K562 (cell line): Measurements from ENCODE around the gene HOXC4. TPM values are rescaled to one million over a fixed set of nuclear protein-coding genes. Genes with fewer than 3 reads are reported as not detected.

ENCODE experiments used
- CBX3 ChIP-seq, 2 experiments: IDR thresholded peaks; 1 replicate in 1 of 2; 2 replicates in 1 of 2; pipeline ENCODE4 v1.6.1; 2012; ENCODE audit warnings: inconsistent platforms in 2 of 2, low read length in 2 of 2, borderline replicate concordance in 1 of 2, control low read depth in 1 of 2
- FOXM1 ChIP-seq, 2 experiments: fragments of 450-650 bp in 1 of 2; sonication (generic) in 1 of 2; formaldehyde crosslinking in 1 of 2; IDR thresholded peaks; 2 replicates each; pipeline versions ENCODE4 v1.6.1 to v1.9.0; 2017 to 2022; ENCODE audit warnings: low read depth in 2 of 2, mild to moderate bottlenecking in 2 of 2, missing genetic modification reagents in 1 of 2, moderate library complexity in 1 of 2
- KHSRP ChIP-seq: fragments of 450-650 bp; IDR thresholded peaks from 2 replicates; pipeline ENCODE4 v1.6.1; 2017
- MAX ChIP-seq: sonication (generic); formaldehyde crosslinking; IDR thresholded peaks from 2 replicates; pipeline ENCODE4 v1.9.0; 2022; ENCODE audit warnings: mild to moderate bottlenecking, missing genetic modification reagents
- PKNOX1 ChIP-seq: fragments of 450-650 bp; IDR thresholded peaks from 2 replicates; pipeline ENCODE4 v1.6.1; 2016
- POLR3G ChIP-seq: IDR thresholded peaks from 2 replicates; pipeline ENCODE4 v1.6.1; 2011; ENCODE audit not compliant: insufficient read length, insufficient replicate concordance; ENCODE audit errors: extremely low read depth
- SRF ChIP-seq, 2 experiments: fragments of 250-450, 450-650 bp in 1 of 2; sonication (Bioruptor Pico) in 1 of 2; sonication (generic) in 1 of 2; formaldehyde crosslinking; IDR thresholded peaks; 2 replicates each; pipeline versions ENCODE4 v1.5.0 to v1.5.1; 2020 to 2022; ENCODE audit warnings: mild to moderate bottlenecking in 1 of 2, missing genetic modification reagents in 1 of 2
- TCFL5 ChIP-seq: fragments of 250-450 bp; sonication (Bioruptor Pico); conservative IDR thresholded peaks from 2 replicates; pipeline ENCODE4 v1.6.1; 2021; ENCODE audit warnings: mild to moderate bottlenecking, moderate library complexity, matching md5 sums
- UBTF ChIP-seq, 2 experiments: IDR thresholded peaks; 2 replicates each; pipeline ENCODE4 v1.6.1; 2012; ENCODE audit warnings: improper control_type of control experiment in 2 of 2, low read depth in 2 of 2, low read length in 2 of 2, borderline replicate concordance in 1 of 2
- ZNF785 ChIP-seq: fragments of 250-450 bp; sonication (Bioruptor Pico); IDR thresholded peaks from 2 replicates; pipeline ENCODE4 v1.4.0; 2020; ENCODE audit warnings: mild to moderate bottlenecking
- ZNF830 ChIP-seq: fragments of 250-450 bp; sonication (Bioruptor Pico); IDR thresholded peaks from 2 replicates; pipeline ENCODE4 v1.5.0; 2021; ENCODE audit warnings: mild to moderate bottlenecking
- polyA plus RNA-seq, 8 experiments: library from polyadenylated mRNA; depleted of rRNA in 4 of 8; stranded (reverse) in 5 of 8; unstranded in 3 of 8; fragments of >200 nt; fragmentation: Nextera tagmentation in 2 of 8; fragmentation: Illumina TruSeq in 1 of 8; extraction: Ambion mirVana in 2 of 8; extraction: Trizol in 1 of 8; gene quantifications; 2 replicates each; pipeline versions ENCODE4 v1.2.1 to v1.2.3, GENCODE V29; 2011 to 2014; ENCODE audit warnings: inconsistent platforms in 1 of 8, missing spikeins in 1 of 8
- total RNA-seq, 7 experiments: library from RNA; depleted of rRNA in 6 of 7; stranded (reverse); fragments of >200 nt in 6 of 7; fragmentation: Illumina TruSeq in 2 of 7; extraction: Trizol in 2 of 7; gene quantifications; 2 replicates each; pipeline versions ENCODE4 v1.2.1 to v1.2.3, GENCODE V29; 2011 to 2021; ENCODE audit warnings: low replicate concordance in 1 of 7
- TF ChIP-seq, protein P1 (sequence below): fragments of 150-350 bp; IDR thresholded peaks from 2 replicates; pipeline ENCODE4 v1.6.1; 2014; ENCODE audit warnings: low read depth, mild to moderate bottlenecking, low read length, borderline replicate concordance
- TF ChIP-seq, protein P2 (sequence below): IDR thresholded peaks from 2 replicates; pipeline ENCODE4 v1.6.1; 2012; ENCODE audit warnings: low read depth, low read length, improper control_type of control experiment, borderline replicate concordance
- TF ChIP-seq, protein P3 (sequence below), 3 experiments: IDR thresholded peaks in 2 of 3; conservative IDR thresholded peaks in 1 of 3; 2 replicates each; pipeline ENCODE4 v1.5.1; 2011 to 2012; ENCODE audit warnings: low read length in 3 of 3, mild to moderate bottlenecking in 3 of 3, control low read depth in 2 of 3, improper control_type of control experiment in 1 of 3, inconsistent platforms in 1 of 3, low read depth in 1 of 3, mixed read lengths in 1 of 3, moderate library complexity in 1 of 3; ENCODE audit not compliant: insufficient read depth in 2 of 3

Gene HOXC4
- total and polyA plus RNA-seq, 9 of the 15 experiments (the other 6 are each of a cell fraction or from before 2014, with no cell fraction given): 0.06 to 1.5 (median 0.44) TPM; not detected in 1

- TF ChIP-seq UBTF (IDR thresholded peaks at IDR 0.05; ENCODE audit: borderline replicate concordance in 1 of 2, low read depth in 2 of 2, low read length in 2 of 2) (no peak), POLR3G (no peak), TCFL5 (CRISPR knock-in tag) (no peak), FOXM1 (IDR thresholded peaks at IDR 0.05; ENCODE audit: low read depth) (0 out of 2 replicates have a peak, but pooled peaks have one; percentile 11), FOXM1 (CRISPR knock-in tag; IDR thresholded peaks at IDR 0.05; ENCODE audit: low read depth) (no peak; the same call in 1 of the 2 replicates), KHSRP (no peak), CBX3 (IDR thresholded peaks at IDR 0.05; ENCODE audit: borderline replicate concordance in 1 of 2, low read length in 2 of 2) (no peak), ZNF785 (CRISPR knock-in tag) (no peak), PKNOX1 (peak; percentile 89), ZNF830 (no peak), SRF (CRISPR knock-in tag; IDR thresholded peaks at IDR 0.05) (no peak), MAX (CRISPR knock-in tag) (no peak)
- TF ChIP-seq, protein P1, sequence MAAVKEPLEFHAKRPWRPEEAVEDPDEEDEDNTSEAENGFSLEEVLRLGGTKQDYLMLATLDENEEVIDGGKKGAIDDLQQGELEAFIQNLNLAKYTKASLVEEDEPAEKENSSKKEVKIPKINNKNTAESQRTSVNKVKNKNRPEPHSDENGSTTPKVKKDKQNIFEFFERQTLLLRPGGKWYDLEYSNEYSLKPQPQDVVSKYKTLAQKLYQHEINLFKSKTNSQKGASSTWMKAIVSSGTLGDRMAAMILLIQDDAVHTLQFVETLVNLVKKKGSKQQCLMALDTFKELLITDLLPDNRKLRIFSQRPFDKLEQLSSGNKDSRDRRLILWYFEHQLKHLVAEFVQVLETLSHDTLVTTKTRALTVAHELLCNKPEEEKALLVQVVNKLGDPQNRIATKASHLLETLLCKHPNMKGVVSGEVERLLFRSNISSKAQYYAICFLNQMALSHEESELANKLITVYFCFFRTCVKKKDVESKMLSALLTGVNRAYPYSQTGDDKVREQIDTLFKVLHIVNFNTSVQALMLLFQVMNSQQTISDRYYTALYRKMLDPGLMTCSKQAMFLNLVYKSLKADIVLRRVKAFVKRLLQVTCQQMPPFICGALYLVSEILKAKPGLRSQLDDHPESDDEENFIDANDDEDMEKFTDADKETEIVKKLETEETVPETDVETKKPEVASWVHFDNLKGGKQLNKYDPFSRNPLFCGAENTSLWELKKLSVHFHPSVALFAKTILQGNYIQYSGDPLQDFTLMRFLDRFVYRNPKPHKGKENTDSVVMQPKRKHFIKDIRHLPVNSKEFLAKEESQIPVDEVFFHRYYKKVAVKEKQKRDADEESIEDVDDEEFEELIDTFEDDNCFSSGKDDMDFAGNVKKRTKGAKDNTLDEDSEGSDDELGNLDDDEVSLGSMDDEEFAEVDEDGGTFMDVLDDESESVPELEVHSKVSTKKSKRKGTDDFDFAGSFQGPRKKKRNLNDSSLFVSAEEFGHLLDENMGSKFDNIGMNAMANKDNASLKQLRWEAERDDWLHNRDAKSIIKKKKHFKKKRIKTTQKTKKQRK: no peak
- TF ChIP-seq, protein P2, sequence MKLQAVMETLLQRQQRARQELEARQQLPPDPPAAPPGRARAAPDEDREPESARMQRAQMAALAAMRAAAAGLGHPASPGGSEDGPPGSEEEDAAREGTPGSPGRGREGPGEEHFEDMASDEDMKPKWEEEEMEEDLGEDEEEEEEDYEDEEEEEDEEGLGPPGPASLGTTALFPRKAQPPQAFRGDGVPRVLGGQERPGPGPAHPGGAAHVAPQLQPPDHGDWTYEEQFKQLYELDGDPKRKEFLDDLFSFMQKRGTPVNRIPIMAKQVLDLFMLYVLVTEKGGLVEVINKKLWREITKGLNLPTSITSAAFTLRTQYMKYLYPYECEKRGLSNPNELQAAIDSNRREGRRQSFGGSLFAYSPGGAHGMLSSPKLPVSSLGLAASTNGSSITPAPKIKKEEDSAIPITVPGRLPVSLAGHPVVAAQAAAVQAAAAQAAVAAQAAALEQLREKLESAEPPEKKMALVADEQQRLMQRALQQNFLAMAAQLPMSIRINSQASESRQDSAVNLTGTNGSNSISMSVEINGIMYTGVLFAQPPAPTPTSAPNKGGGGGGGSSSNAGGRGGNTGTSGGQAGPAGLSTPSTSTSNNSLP: no peak
- TF ChIP-seq, protein P3, sequence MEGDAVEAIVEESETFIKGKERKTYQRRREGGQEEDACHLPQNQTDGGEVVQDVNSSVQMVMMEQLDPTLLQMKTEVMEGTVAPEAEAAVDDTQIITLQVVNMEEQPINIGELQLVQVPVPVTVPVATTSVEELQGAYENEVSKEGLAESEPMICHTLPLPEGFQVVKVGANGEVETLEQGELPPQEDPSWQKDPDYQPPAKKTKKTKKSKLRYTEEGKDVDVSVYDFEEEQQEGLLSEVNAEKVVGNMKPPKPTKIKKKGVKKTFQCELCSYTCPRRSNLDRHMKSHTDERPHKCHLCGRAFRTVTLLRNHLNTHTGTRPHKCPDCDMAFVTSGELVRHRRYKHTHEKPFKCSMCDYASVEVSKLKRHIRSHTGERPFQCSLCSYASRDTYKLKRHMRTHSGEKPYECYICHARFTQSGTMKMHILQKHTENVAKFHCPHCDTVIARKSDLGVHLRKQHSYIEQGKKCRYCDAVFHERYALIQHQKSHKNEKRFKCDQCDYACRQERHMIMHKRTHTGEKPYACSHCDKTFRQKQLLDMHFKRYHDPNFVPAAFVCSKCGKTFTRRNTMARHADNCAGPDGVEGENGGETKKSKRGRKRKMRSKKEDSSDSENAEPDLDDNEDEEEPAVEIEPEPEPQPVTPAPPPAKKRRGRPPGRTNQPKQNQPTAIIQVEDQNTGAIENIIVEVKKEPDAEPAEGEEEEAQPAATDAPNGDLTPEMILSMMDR (IDR thresholded peaks at IDR 0.05 in 2 of 3, conservative IDR thresholded peaks at IDR 0.05 in 1 of 3; ENCODE audit: insufficient read depth in 2 of 3, low read depth in 1 of 3, low read length in 3 of 3): peak in 2 of 3 experiments; percentile 4 to 15; a peak in 2 of 6 replicates
Measured at GRCh38 chr12:54017027-54017788, 36.4 kb upstream of the HOXC4 start (continued).
